K562 (cell line): ENCODE data around the gene CD70. TPM values are rescaled to one million over a fixed set of nuclear protein-coding genes. Genes with fewer than 3 reads are reported as not detected.
A peak's percentile ranks its signal among the peaks of the same experiment; 100 is the strongest.

Experiments used
- CREB5 ChIP-seq: fragments of 250-450 bp; sonication (Bioruptor Pico); IDR thresholded peaks from 2 replicates; pipeline ENCODE4 v1.5.0; 2020; ENCODE audit warnings: mild to moderate bottlenecking
- MEF2A ChIP-seq: IDR thresholded peaks from 2 replicates; pipeline ENCODE4 v1.6.1; 2011; ENCODE audit warnings: low read depth, mild to moderate bottlenecking, low read length, moderate library complexity; ENCODE audit not compliant: control insufficient read depth
- MNT ChIP-seq, 2 experiments: fragments of 450-650 bp; conservative IDR thresholded peaks; 2 replicates each; pipeline ENCODE4 v1.6.1; 2017; ENCODE audit warnings: mild to moderate bottlenecking in 2 of 2, moderate library complexity in 2 of 2
- PCBP2 ChIP-seq: fragments of 200-400 bp; formaldehyde crosslinking; IDR thresholded peaks from 2 replicates; pipeline ENCODE4 v1.6.1; 2018; ENCODE audit warnings: low read length, low read depth, mild to moderate bottlenecking, moderate library complexity; ENCODE audit not compliant: poor library complexity, severe bottlenecking
- SMC3 ChIP-seq: conservative IDR thresholded peaks from 2 replicates; pipeline ENCODE4 v1.6.1; 2011; ENCODE audit warnings: low read depth, low read length, improper control_type of control experiment; ENCODE audit not compliant: insufficient read depth
- ZNF146 ChIP-seq: IDR thresholded peaks from one replicate; pipeline ENCODE4 v1.6.1; 2018; ENCODE audit warnings: missing compliant biosample characterization; ENCODE audit not compliant: unreplicated experiment
- ZNF398 ChIP-seq: fragments of 250-450 bp; sonication (Bioruptor Pico); IDR thresholded peaks from 2 replicates; pipeline ENCODE4 v1.8.0; 2021; ENCODE audit warnings: moderate library complexity, mild to moderate bottlenecking, inconsistent platforms
- polyA plus RNA-seq, 8 experiments: library from polyadenylated mRNA; depleted of rRNA in 4 of 8; stranded (reverse) in 5 of 8; unstranded in 3 of 8; fragments of >200 nt; fragmentation: Nextera tagmentation in 2 of 8; fragmentation: Illumina TruSeq in 1 of 8; extraction: Ambion mirVana in 2 of 8; extraction: Trizol in 1 of 8; gene quantifications; 2 replicates each; pipeline versions ENCODE4 v1.2.1 to v1.2.3, GENCODE V29; 2011 to 2014; ENCODE audit warnings: inconsistent platforms in 1 of 8, missing spikeins in 1 of 8
- total RNA-seq, 7 experiments: library from RNA; depleted of rRNA in 6 of 7; stranded (reverse); fragments of >200 nt in 6 of 7; fragmentation: Illumina TruSeq in 2 of 7; extraction: Trizol in 2 of 7; gene quantifications; 2 replicates each; pipeline versions ENCODE4 v1.2.1 to v1.2.3, GENCODE V29; 2011 to 2021; ENCODE audit warnings: low replicate concordance in 1 of 7

The CD70 gene
- total and polyA plus RNA-seq, 9 of the 15 experiments (the other 6 are each of a cell fraction or from before 2014, with no cell fraction given) = 0.06 to 0.58 (median 0.33) TPM; not detected in 4

GRCh38 chr19:6632002-6632621, 41.2 kb upstream of the CD70 start (continued):
- TF ChIP-seq MNT (conservative IDR thresholded peaks at IDR 0.05) = no peak
- no peak for TF ChIP-seq ZNF398
- peak; percentile 53 for TF ChIP-seq SMC3
- no peak for TF ChIP-seq PCBP2
- TF ChIP-seq MEF2A = no peak
- no peak for TF ChIP-seq CREB5 (CRISPR knock-in tag)
- no peak for TF ChIP-seq ZNF146 (CRISPR knock-in tag)
